Testis (tissue), 3 donors: Measurements from ENCODE around the gene SATB1. TPM values are rescaled to one million over a fixed set of nuclear protein-coding genes. Genes with fewer than 3 reads are reported as not detected.

Source experiments
- DNase-seq: peaks from one replicate; pipeline ENCODE4 v3.0.0-alpha.2; 2019
- H3K27ac ChIP-seq, 2 donors: fragments of 200-600 bp; sonication (generic); one replicate each; pipeline ENCODE4 v1.5.1; 2019
- H3K27me3 ChIP-seq: fragments of 200-600 bp; sonication (generic); one replicate; pipeline ENCODE4 v1.5.1; 2019
- H3K36me3 ChIP-seq: fragments of 200-600 bp; sonication (generic); one replicate; pipeline ENCODE4 v1.5.1; 2017; ENCODE audit warnings: low read depth; ENCODE audit errors: missing control alignments
- H3K4me1 ChIP-seq: fragments of 200-600 bp; sonication (generic); one replicate; pipeline ENCODE4 v1.5.1; 2019
- H3K4me3 ChIP-seq, 2 donors: fragments of 200-600 bp; sonication (generic); one replicate each; pipeline ENCODE4 v1.5.1; 2017 to 2019
- H3K9me3 ChIP-seq: fragments of 200-600 bp; sonication (generic); one replicate; pipeline ENCODE4 v1.5.1; 2017
- CTCF ChIP-seq, 3 experiments: fragments of 450-650 bp in 2 of 3; fragments of 200-600 bp in 1 of 3; sonication (generic) in 1 of 3; IDR thresholded peaks; one replicate each; pipeline ENCODE4 v1.5.1; 2016 to 2019; ENCODE audit warnings: antibody characterized with exemption in 3 of 3, mild to moderate bottlenecking in 2 of 3, moderate library complexity in 1 of 3
- POLR2A ChIP-seq: fragments of 450-650 bp; IDR thresholded peaks from one replicate; pipeline ENCODE4 v1.6.1; 2017; ENCODE audit warnings: antibody characterized with exemption, mild to moderate bottlenecking, moderate library complexity
- WGBS, 2 donors: methylation state at CpG; one replicate each; pipeline ENCODE4 v1.1.5; 2018; 5-methylcytosine and 5-hydroxymethylcytosine counted together
- intact Hi-C: fragments of 100-400 bp; cut with DNase I; formaldehyde crosslinking; loops from one replicate; pipeline ENCODE4 v1.15.1; 2023; ENCODE audit warnings: low total_unique reads
- polyA plus RNA-seq: library from polyadenylated mRNA; stranded (reverse); fragments of 350-450 nt; fragmentation: Illumina TruSeq; extraction: RNeasy Lipid Tissue Mini Kit (QIAGEN cat#74804); gene quantifications from one replicate; pipeline ENCODE4 v1.2.3, GENCODE V29; 2014; ENCODE audit warnings: low read depth, low replicate concordance; ENCODE audit not compliant: insufficient read depth
- total RNA-seq, 2 donors: library from RNA; depleted of rRNA; stranded (reverse); fragments of >200 nt; gene quantifications; one replicate each; pipeline ENCODE4 v1.2.3, GENCODE V29; 2016

Gene SATB1
- total and polyA plus RNA-seq, 3 donors from 2014 or later = 12.6 to 44.4 (median 36.1) TPM

- Histone ChIP-seq H3K36me3 (no peaks in the 10 kb centered on the region), H3K9me3 (no peaks in the 10 kb centered on the region), H3K27ac (no peak overlapping the region), H3K27me3 (no peaks in the 10 kb centered on the region), H3K4me3 (no peak overlapping the region), H3K4me1 (no peaks in the 10 kb centered on the region)
- intact Hi-C loops = no loop called here
- TF ChIP-seq CTCF (IDR thresholded peaks at IDR 0.05) (no peak), POLR2A (no peak)
- DNase-seq = no peak
- 88 to 96% methylated on average over 2 of the region's 2 CpGs for WGBS, 2 donors
These were observed 45.5 kb downstream of the SATB1 start for GRCh38 chr3:18379647-18380046.

DNA sequence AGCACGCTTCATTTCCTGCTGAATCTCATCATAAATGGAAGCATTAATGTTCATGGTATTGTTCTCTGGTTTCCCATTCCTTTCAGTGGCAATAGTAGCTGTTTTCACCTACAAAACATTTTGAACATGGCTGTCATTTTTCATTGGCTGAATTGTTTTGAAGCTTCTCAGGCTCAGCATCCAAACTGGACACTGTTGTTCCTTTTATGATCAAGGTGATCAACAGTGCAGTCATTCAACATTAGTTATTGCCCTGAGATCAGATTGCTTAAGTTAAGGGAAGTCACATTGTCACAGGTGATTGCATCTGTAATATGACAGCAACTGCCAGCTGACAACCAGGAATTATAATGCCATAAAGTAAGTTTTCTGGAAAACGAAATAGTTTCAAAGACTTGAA is 46.9 kb downstream of the SATB1 start:
- Histone ChIP-seq H3K9me3 (no peaks in the 10 kb centered on the region), H3K4me3 (no peak overlapping the region), H3K27ac (no peak overlapping the region), H3K36me3 (no peaks in the 10 kb centered on the region), H3K27me3 (no peaks in the 10 kb centered on the region), H3K4me1 (no peaks in the 10 kb centered on the region)
- TF ChIP-seq CTCF (IDR thresholded peaks at IDR 0.05) (no peak), POLR2A (no peak)
- DNase-seq = no peak
- 95 to 96% methylated on average over 2 of the region's 2 CpGs for WGBS, 2 donors
- intact Hi-C loops = no loop called here

- Histone ChIP-seq H3K4me3 (no peak overlapping the region), H3K27ac (no peak overlapping the region), H3K9me3 (no peaks in the 10 kb centered on the region), H3K4me1 (no peaks in the 10 kb centered on the region), H3K36me3 (no peaks in the 10 kb centered on the region), H3K27me3 (no peaks in the 10 kb centered on the region)
- no peak for DNase-seq
- WGBS, 2 donors = 96 to 97% methylated on average over 3 of the region's 3 CpGs
- no peak for TF ChIP-seq CTCF (IDR thresholded peaks at IDR 0.05)
- no peak for TF ChIP-seq POLR2A
- intact Hi-C loops = no loop called here
These were observed 48.5 kb downstream of the SATB1 start for GRCh38 chr3:18376682-18377081.

DNA sequence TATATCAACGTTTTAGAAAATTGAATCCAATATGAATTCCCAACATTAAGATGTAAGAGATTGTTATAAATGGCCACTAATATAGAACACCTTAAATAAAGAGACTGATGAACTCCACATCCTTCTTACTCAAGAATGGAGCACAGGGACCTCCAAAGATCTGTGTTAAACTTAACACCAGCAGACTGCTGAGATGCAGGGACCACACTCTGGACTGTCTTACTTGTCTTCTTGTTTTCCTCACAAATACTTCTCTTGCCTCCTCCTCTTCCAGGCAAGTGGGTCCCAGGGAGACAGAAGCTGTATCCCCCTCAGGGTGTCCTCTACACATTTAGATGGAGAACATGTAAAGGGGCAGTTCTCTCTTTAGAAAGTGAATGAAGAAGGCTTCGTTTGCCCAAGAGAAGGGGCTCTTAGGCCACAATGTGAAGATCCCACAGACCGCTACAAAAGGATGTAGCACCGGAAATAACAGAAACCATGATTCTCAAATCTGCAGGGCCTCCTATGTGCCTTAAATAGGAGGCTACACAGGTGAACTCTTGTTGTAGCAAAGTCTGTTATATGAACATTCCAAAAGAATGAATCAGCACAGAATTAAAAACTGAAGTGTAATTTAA is 52.2 kb downstream of the SATB1 start:
- no peaks in the 10 kb centered on the region for H3K36me3 ChIP-seq
- intact Hi-C loops = no loop called here
- 85 to 94% methylated on average over 4 of the region's 4 CpGs for WGBS, 2 donors
- no peak overlapping the region for H3K27ac ChIP-seq
- H3K9me3 ChIP-seq = no peaks in the 10 kb centered on the region
- no peak for DNase-seq
- no peak for TF ChIP-seq CTCF (IDR thresholded peaks at IDR 0.05)
- TF ChIP-seq POLR2A = no peak
- H3K4me3 ChIP-seq = no peak overlapping the region
- H3K27me3 ChIP-seq = no peaks in the 10 kb centered on the region
- H3K4me1 ChIP-seq = no peaks in the 10 kb centered on the region

DNA sequence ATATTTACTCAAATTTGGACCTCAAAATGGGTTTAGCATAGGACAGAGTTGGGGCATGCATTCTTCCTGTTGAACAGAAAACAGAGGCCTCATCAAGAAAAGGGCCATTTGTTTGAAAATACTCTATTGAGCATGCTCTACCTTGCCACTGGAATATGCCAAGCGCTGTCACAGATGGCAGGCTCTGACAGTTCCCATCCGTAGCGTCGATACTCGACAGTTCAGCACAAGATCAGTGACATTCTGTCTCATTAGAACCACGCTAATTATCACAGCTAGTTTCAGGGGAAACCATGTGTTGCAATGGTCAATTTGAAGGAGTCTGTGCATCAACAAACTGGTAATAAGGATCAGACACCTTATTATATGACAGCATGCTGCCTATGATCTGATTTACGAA is 54.5 kb downstream of the SATB1 start:
- no peaks in the 10 kb centered on the region for H3K9me3 ChIP-seq
- intact Hi-C loops = no loop called here
- TF ChIP-seq POLR2A (no peak), CTCF (IDR thresholded peaks at IDR 0.05) (no peak)
- no peak for DNase-seq
- H3K4me1 ChIP-seq = no peaks in the 10 kb centered on the region
- WGBS, 2 donors = 93 to 95% methylated on average over 7 of the region's 7 CpGs
- no peak overlapping the region for H3K4me3 ChIP-seq
- no peaks in the 10 kb centered on the region for H3K36me3 ChIP-seq
- no peaks in the 10 kb centered on the region for H3K27me3 ChIP-seq
- H3K27ac ChIP-seq = no peak overlapping the region
